HG03060 (cell line): ENCODE measurements around the gene STK24.

Experiments
- ATAC-seq: cut with Tn5 transposase; IDR thresholded peaks from one replicate; pipeline ENCODE4 v1.9.1; 2021; ENCODE audit warnings: low read depth, moderate number of reproducible peaks; ENCODE audit not compliant: unreplicated experiment

STK24 gene

GRCh38 chr13:98536729-98537128 is 40.2 kb downstream of the STK24 start:
- no peak for ATAC-seq

GRCh38 chr13:98535501-98536354 is 41.2 kb downstream of the STK24 start:
- no peak for ATAC-seq

DNA sequence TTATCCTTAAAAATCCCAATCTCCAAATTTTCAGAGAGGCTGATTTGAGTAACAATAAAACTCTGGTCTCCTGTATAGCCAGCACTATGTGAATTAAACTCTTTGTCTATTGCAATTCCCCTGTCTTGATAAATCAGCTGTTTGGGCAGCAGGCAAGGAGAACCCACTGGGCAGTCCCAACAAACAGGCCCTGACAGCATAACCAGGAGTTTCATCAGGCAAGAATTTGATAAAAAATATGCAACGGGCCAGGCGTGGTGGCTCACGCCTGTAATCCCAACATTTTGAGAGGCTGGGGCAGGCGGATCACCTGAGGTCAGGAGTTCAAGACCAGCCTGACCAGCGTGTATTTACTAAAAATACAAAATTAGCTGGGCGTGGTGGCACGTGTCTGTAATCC is 42.1 kb downstream of the STK24 start:
- ATAC-seq = no peak

DNA sequence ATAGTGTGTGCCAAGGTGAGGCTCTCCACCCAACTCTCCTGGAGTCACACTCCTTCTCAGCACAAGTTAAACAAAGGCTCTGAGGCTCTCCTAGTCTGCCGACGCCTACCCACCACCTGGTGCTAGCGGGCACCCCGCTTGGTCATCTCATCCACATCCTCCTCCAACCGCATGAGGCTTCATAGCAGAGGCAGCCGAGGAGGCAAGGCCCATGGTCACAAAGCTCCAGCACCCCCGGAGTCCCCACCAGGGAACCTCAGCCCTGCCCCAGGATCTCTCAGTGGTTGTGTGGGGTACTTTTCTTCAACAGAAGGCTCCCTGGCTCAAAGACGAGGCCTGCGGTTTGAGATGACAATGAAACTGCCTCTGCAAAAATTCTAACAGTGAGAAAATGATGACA is 43.0 kb downstream of the STK24 start:
- no peak for ATAC-seq

DNA sequence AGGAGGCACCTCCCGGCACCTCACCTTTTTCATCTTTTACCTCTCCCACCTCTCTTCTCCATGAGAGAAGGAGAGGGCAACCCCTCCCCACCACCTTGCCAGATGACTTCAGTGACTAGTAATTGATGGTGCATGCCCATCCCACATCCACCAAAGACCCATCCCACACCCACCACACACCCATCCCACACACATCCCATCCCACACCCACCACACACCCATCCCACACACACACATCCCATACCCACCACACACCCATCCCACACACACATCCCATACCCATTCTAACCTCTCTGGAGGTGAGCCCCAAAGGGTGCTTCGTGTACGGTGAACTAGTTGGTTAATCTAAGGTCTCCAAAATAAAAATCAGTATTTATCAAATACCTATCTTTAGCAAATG is 44.7 kb downstream of the STK24 start:
- no peak for ATAC-seq

DNA sequence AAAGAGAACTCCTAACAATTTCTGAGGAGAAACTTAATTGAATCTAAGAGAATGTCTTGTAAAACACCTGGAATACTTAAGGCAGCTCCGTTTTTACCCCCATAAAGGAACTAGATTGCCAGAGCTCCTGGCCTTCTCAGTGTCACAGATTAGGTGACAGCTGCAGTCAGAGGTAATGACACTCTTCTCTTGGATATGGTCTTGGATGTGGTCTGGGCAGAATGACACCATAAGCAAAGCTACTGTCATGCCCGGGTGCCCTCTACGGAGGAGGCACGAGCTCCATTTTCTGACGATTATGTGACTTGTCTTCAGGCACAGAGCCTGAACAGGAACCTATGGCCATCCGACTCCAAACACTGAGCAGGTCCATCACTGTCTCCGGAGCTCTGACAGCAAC is 46.7 kb downstream of the STK24 start:
- ATAC-seq = no peak

GRCh38 chr13:98529171-98529570 is 47.7 kb downstream of the STK24 start:
- ATAC-seq = no peak

- no peak for ATAC-seq
Observed at GRCh38 chr13:98528663-98529064, 48.2 kb downstream of the STK24 start.

DNA sequence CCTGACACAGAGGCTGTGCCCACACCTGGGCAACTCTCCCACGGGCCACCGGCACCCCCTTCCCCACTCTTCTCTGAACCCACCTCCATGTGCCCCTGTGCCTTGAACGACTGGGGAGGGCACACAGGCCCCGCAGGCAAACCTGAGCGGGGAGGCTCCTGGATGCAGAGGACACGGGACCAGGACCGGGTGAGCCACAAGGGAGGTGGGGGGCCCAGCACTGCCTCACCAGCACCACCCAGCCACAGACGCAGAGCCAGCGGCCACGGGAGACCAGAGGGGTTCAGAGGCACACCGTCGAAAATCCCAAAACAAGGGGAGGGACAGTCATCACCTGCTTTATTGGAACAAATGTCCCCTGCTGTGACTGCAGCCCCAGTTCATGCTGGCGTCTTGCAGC is 49.4 kb downstream of the STK24 start:
- no peak for ATAC-seq

GRCh38 chr13:98526182-98526512 is 50.8 kb downstream of the STK24 start:
- ATAC-seq = no peak

DNA sequence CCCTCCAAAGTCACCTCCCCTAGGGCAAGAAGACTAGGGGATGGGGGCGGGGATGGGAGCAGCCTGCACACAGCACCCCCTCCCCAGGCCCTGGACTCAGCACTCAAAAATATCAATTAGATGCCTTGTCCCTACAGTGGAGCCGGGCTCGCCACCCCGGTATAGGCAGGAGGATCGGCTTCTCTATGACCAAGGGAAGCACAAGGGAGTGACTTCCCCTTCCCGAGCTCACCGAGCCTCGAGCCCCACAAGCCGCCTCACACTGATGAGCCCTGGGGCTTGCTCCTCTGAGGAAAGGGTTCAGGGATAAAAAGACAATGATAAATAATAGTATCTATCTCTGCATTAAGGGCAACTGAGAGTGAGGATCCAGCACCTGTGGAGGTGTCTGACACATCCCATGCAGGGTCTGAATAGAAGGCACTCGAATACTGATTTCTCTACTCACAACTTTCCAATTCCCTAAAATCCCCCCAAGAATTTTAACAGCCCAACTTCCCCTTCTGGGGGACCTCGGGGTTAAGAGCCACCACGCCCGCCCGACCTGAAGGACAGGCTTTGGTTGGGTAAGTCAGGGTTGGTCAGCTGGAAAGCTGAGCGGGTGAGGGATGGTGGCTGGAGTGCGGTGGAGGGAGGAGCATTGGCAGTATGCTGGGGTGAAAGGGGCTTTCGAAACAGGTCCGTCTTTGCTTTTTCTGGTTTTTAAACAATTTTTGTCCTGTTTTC is 51.3 kb downstream of the STK24 start:
- no peak for ATAC-seq

DNA sequence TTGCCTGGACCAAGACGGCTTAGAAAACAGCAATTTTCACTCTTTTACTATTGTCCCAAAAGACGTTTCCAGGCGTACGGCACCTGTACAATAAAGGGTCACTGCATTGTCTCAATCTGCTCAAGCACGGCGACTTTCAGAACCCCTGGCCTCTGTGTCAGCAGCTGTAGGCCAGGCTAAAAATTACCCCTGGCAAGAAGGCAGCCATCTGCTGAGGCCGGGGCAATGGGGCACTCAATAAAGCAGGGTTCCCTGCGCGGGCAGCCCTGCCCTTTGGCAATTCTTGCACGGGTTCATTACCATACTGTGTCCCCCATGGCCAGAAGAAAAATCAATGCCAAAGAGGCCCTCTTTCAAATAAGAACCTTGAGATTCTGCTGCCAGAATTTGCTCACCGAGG is 52.1 kb downstream of the STK24 start:
- no peak for ATAC-seq

GRCh38 chr13:98524391-98524790 is 52.5 kb downstream of the STK24 start:
- no peak for ATAC-seq

DNA sequence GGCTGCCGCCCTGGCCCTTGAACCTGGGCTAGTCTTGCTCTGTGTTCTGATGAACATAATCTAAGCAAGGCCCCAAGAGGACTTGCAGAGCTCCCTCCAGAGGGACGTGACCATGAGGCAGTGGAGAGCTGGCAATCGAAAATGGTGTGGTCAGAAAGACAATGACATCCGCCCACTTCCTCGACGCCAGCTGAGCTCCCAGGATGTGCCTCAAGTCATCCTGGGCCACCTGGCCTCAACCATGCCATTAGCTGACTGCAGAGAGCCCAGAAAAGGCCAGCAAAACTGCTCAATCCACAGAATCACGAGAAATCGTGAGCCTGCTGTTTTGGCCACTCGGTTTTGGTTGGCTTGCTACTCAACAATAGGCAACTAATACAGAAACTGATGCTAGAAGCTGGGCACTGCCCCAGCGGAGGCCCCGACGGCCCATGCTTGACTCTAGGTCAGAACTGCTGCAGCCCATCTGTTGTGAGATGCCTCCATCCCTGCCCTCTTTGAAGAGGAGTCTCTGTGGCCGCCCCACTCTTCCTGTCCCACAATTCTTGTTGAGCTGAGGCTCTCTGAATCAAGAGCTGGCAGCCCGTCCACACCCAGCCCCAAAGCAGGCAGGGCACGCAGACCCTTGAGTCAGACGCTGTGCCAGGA is 53.3 kb downstream of the STK24 start:
- peak; percentile 45 for ATAC-seq

GRCh38 chr13:98522371-98522770 is 54.5 kb downstream of the STK24 start:
- no peak for ATAC-seq

DNA sequence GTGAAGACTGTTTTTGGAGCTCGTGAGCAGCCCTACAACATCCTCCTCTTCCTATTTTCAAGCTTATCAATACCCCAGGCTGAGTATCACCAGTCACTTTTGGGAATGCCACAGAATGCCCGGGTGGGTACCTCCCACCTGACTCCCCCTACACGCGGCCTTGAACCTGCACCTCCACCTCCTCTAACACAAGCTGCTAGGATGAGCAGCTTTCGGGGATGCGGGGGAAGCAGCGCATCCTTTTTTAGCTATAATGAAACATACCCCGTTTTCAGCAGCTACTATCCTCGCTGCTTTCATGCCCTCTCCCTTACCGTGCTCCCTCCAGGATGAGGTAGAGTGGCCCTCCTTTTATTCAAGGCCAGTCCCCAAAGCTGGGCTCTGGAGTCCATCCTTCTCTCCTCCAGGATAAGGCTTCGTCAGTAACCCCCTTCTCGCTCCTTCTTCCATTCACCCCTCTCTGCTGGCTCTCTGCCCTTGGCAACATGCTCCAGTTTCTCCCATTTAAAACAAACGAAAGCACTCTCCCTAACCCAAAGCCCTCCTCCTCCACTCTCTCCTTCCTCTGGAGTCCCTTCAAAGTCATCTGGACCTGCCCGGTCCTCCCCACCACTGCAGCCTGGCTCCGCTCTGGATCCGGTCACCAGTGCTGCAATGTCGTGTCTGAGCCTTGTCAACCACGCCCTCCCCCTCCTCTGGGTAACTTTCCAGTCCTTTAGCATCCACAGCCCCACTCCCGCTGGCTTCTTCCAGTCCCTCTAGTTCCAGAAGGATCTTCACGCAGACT is 55.3 kb downstream of the STK24 start:
- no peak for ATAC-seq

- no peak for ATAC-seq
Observed at GRCh38 chr13:98520674-98521449, 56.0 kb downstream of the STK24 start.

- no peak for ATAC-seq
Observed at GRCh38 chr13:98519976-98520375, 56.9 kb downstream of the STK24 start.

- ATAC-seq = no peak
Observed at GRCh38 chr13:98517576-98518310, 59.2 kb downstream of the STK24 start.
